Memory B cell (primary cell): Measurements from ENCODE around the gene MS4A3.
"Not testable (repeated sequence)": the region's sequence is repeated elsewhere in the genome, so short reads cannot be mapped to it uniquely, and the experiment has no call there.

ENCODE experiments used
- ATAC-seq: fragments of 150-1000 bp; cut with Tn5 transposase; 2 replicates; pipeline ENCODE4 v1.10.0; 2021; ENCODE audit warnings: low read depth, mild to moderate bottlenecking, moderate library complexity
- DNase-seq, 2 donors: peaks; one replicate each; pipeline ENCODE4 v3.0.0; 2022; ENCODE audit warnings: low spot score in 2 of 2
- H3K27ac Mint-ChIP-seq: one replicate; pipeline ENCODE4 v1.8.0; 2022; ENCODE audit warnings: mild to moderate bottlenecking, moderate library complexity, mixed read lengths
- H3K27me3 Mint-ChIP-seq: one replicate; pipeline ENCODE4 v1.8.0; 2022; ENCODE audit warnings: mixed read lengths
- H3K36me3 Mint-ChIP-seq: one replicate; pipeline ENCODE4 v1.8.0; 2022; ENCODE audit warnings: mild to moderate bottlenecking, mixed read lengths
- H3K4me1 Mint-ChIP-seq: one replicate; pipeline ENCODE4 v1.8.0; 2022; ENCODE audit warnings: mixed read lengths
- H3K4me3 Mint-ChIP-seq: one replicate; pipeline ENCODE4 v1.8.0; 2022; ENCODE audit warnings: mild to moderate bottlenecking, moderate library complexity, mixed read lengths
- H3K9me3 Mint-ChIP-seq: one replicate; pipeline ENCODE4 v1.8.0; 2022; ENCODE audit warnings: mixed read lengths

The MS4A3 gene

GRCh38 chr11:60056349-60056969 is at the start of gene MS4A3:
MS4A3 (plus strand) TSS chr11:60056665; CDS start chr11:60061161, 4,496 bp downstream.
- peaks cover 9% of the 10 kb centered on the region for H3K27me3 Mint-ChIP-seq
- ATAC-seq, result no peak
- H3K4me3 Mint-ChIP-seq, result no peak within 1 kb of the TSS
- no peak within 1 kb of the TSS for H3K27ac Mint-ChIP-seq
- no peaks in the 10 kb centered on the region for H3K36me3 Mint-ChIP-seq
- no peak for DNase-seq
- H3K9me3 Mint-ChIP-seq, result peaks cover 3% of the 10 kb centered on the region
- no peaks in the 10 kb centered on the region for H3K4me1 Mint-ChIP-seq

GRCh38 chr11:60016881-60017280 is 39.6 kb upstream of the MS4A3 start, which contains the start of gene OOSP4B:
OOSP4B (plus strand) TSS chr11:60017181.
- H3K27me3 Mint-ChIP-seq, result peaks cover 5% of the 10 kb centered on the region
- no peak within 1 kb of the TSS for H3K4me3 Mint-ChIP-seq
- H3K4me1 Mint-ChIP-seq, result no peaks in the 10 kb centered on the region
- no peaks in the 10 kb centered on the region for H3K9me3 Mint-ChIP-seq
- ATAC-seq (no peak), DNase-seq (no peak)
- no peaks in the 10 kb centered on the region for H3K36me3 Mint-ChIP-seq
- no peak within 1 kb of the TSS for H3K27ac Mint-ChIP-seq

GRCh38 chr11:60018058-60018457 is 38.4 kb upstream of the MS4A3 start:
- ATAC-seq (no peak), DNase-seq (no peak)
- Mint-ChIP-seq H3K9me3 (no peaks in the 10 kb centered on the region), H3K27me3 (peaks cover 5% of the 10 kb centered on the region), H3K27ac (no peak overlapping the region), H3K4me3 (no peak overlapping the region), H3K36me3 (no peaks in the 10 kb centered on the region), H3K4me1 (no peaks in the 10 kb centered on the region)

GRCh38 chr11:60020376-60020775 is 36.1 kb upstream of the MS4A3 start:
- not testable (repeated sequence) for H3K27me3 Mint-ChIP-seq, H3K9me3 Mint-ChIP-seq, DNase-seq, ATAC-seq, H3K4me3 Mint-ChIP-seq, H3K27ac Mint-ChIP-seq, H3K36me3 Mint-ChIP-seq, H3K4me1 Mint-ChIP-seq

GRCh38 chr11:60029015-60029632 is 27.3 kb upstream of the MS4A3 start:
- DNase-seq, result no peak
- ATAC-seq, result no peak
- Mint-ChIP-seq H3K9me3 (no peaks in the 10 kb centered on the region), H3K27ac (no peak overlapping the region), H3K4me3 (no peak overlapping the region), H3K4me1 (no peaks in the 10 kb centered on the region), H3K36me3 (peaks cover 1% of the 10 kb centered on the region), H3K27me3 (peaks cover 2% of the 10 kb centered on the region)

- Mint-ChIP-seq H3K36me3 (no peaks in the 10 kb centered on the region), H3K27me3 (peaks cover 4% of the 10 kb centered on the region), H3K27ac (no peak within 1 kb of the TSS), H3K4me1 (no peaks in the 10 kb centered on the region), H3K9me3 (no peaks in the 10 kb centered on the region), H3K4me3 (no peak within 1 kb of the TSS)
- ATAC-seq (no peak), DNase-seq (no peak)
These were observed 16.4 kb upstream of the MS4A3 start, which contains the start of gene OOSP2 for GRCh38 chr11:60040109-60040508. OOSP2 (plus strand) TSS chr11:60040409; CDS start chr11:60040460, 51 bp downstream.

GRCh38 chr11:60050422-60050821 is 6.0 kb upstream of the MS4A3 start:
- DNase-seq, result not testable (repeated sequence)

GRCh38 chr11:60050839-60051238 is 5.6 kb upstream of the MS4A3 start:
- not testable (repeated sequence) for ATAC-seq, DNase-seq, H3K27me3 Mint-ChIP-seq, H3K4me1 Mint-ChIP-seq, H3K4me3 Mint-ChIP-seq, H3K36me3 Mint-ChIP-seq, H3K27ac Mint-ChIP-seq, H3K9me3 Mint-ChIP-seq

More at GRCh38 chr11:60050422-60050821, 6.0 kb upstream of the MS4A3 start:
- H3K27ac Mint-ChIP-seq, H3K27me3 Mint-ChIP-seq, H3K4me3 Mint-ChIP-seq, H3K9me3 Mint-ChIP-seq, H3K4me1 Mint-ChIP-seq, H3K36me3 Mint-ChIP-seq, ATAC-seq: not testable (repeated sequence)

GRCh38 chr11:60059052-60059451 is 2.6 kb downstream of the MS4A3 start:
- Mint-ChIP-seq H3K4me3 (no peak overlapping the region), H3K4me1 (no peaks in the 10 kb centered on the region), H3K36me3 (no peaks in the 10 kb centered on the region), H3K27me3 (peaks cover 9% of the 10 kb centered on the region), H3K27ac (no peak overlapping the region), H3K9me3 (peaks cover 3% of the 10 kb centered on the region)
- ATAC-seq, result no peak
- no peak for DNase-seq

- Mint-ChIP-seq H3K4me3 (no peak overlapping the region), H3K9me3 (peaks cover 3% of the 10 kb centered on the region), H3K27me3 (peaks cover 9% of the 10 kb centered on the region), H3K27ac (no peak overlapping the region), H3K4me1 (no peaks in the 10 kb centered on the region), H3K36me3 (no peaks in the 10 kb centered on the region)
- no peak for DNase-seq
- no peak for ATAC-seq
These were observed 3.2 kb downstream of the MS4A3 start for GRCh38 chr11:60059521-60060240.

GRCh38 chr11:60064111-60064510 is 7.6 kb downstream of the MS4A3 start:
- Mint-ChIP-seq H3K36me3 (no peaks in the 10 kb centered on the region), H3K27me3 (no peaks in the 10 kb centered on the region), H3K4me3 (no peak overlapping the region), H3K4me1 (no peaks in the 10 kb centered on the region), H3K9me3 (peaks cover 3% of the 10 kb centered on the region), H3K27ac (no peak overlapping the region)
- DNase-seq (no peak), ATAC-seq (peak; percentile 32)

GRCh38 chr11:60065801-60066200 is 9.3 kb downstream of the MS4A3 start:
- peaks cover 4% of the 10 kb centered on the region for H3K27me3 Mint-ChIP-seq
- no peak for DNase-seq

GRCh38 chr11:60069450-60069849 is 13.0 kb downstream of the MS4A3 start:
- DNase-seq (no peak), ATAC-seq (no peak)
- peaks cover 2% of the 10 kb centered on the region for H3K9me3 Mint-ChIP-seq
- H3K27ac Mint-ChIP-seq, result no peak overlapping the region
- H3K27me3 Mint-ChIP-seq, result peaks cover 7% of the 10 kb centered on the region
- H3K36me3 Mint-ChIP-seq, result no peaks in the 10 kb centered on the region
- H3K4me1 Mint-ChIP-seq, result no peaks in the 10 kb centered on the region
- H3K4me3 Mint-ChIP-seq, result no peak overlapping the region

More at GRCh38 chr11:60065801-60066200, 9.3 kb downstream of the MS4A3 start:
- no peaks in the 10 kb centered on the region for H3K9me3 Mint-ChIP-seq
- no peaks in the 10 kb centered on the region for H3K4me1 Mint-ChIP-seq
- H3K36me3 Mint-ChIP-seq, result no peaks in the 10 kb centered on the region
- ATAC-seq, result no peak
- H3K4me3 Mint-ChIP-seq, result no peak overlapping the region
- no peak overlapping the region for H3K27ac Mint-ChIP-seq

GRCh38 chr11:60071644-60072043 is 15.2 kb downstream of the MS4A3 start:
- not testable (repeated sequence) for H3K27me3 Mint-ChIP-seq, H3K27ac Mint-ChIP-seq, H3K36me3 Mint-ChIP-seq, H3K4me1 Mint-ChIP-seq, H3K9me3 Mint-ChIP-seq, ATAC-seq, H3K4me3 Mint-ChIP-seq, DNase-seq
